NCI-H510A (cell line): Measurements from ENCODE around the gene CFAP44.
"Not testable (repeated sequence)": the region's sequence is repeated elsewhere in the genome, so short reads cannot be mapped to it uniquely, and the experiment has no call there.

Source experiments
- DNase-seq: peaks from one replicate; lab custom pipeline; 2025; lab: John Stamatoyannopoulos, UW

CFAP44 gene, protein sequence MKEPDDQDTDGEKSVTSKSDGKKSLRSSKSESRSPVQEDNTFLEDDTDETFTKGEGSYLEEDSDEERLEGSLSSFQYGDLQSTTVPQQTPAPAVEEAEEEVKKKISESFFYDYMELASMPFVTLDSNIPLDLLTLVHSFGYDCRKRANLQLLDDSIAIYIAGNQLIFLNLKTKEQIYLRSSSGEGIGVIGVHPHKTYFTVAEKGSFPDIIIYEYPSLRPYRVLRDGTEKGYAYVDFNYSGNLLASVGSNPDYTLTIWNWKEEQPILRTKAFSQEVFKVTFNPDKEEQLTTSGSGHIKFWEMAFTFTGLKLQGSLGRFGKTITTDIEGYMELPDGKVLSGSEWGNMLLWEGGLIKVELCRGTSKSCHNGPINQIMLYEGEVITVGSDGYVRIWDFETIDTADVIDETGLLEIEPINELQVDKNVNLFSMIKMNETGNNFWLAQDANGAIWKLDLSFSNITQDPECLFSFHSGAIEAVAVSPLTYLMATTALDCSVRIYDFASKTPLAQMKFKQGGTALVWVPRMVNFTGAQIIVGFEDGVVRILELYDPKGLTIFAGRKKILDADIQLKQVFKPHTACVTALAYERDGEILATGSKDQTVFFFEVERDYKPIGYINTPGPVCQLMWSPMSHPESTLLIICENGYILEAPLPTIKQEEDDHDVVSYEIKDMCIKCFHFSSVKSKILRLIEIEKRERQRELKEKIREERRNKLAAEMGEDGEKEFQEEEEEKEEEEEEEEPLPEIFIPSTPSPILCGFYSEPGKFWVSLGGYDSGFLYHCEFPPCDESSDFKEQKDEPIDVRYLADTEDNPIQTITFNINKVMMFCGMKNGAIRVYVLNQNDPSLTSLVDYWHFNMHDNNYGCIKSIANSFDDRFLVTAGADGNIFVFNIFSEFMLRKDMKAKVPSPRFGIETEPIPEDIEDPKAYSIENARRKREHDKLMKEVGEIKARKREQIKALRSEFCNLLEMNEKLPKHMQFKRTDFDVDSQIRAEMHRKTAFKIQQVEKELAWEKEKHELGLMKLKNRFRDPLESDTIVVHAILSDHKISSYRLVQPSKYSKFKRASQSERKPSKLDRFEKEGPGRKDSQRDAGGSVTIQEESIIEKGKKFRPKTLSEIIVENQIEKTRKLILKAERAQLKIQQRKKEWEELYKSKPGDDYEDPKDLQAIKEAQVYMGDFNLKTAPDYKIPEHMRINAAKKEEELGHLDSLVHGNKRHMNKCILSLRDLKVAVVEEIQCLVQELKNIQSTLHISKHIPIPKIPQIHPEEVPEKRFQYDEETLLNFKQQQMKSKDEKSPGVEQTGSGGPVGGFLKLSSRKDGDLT (N-terminal part only)

DNA sequence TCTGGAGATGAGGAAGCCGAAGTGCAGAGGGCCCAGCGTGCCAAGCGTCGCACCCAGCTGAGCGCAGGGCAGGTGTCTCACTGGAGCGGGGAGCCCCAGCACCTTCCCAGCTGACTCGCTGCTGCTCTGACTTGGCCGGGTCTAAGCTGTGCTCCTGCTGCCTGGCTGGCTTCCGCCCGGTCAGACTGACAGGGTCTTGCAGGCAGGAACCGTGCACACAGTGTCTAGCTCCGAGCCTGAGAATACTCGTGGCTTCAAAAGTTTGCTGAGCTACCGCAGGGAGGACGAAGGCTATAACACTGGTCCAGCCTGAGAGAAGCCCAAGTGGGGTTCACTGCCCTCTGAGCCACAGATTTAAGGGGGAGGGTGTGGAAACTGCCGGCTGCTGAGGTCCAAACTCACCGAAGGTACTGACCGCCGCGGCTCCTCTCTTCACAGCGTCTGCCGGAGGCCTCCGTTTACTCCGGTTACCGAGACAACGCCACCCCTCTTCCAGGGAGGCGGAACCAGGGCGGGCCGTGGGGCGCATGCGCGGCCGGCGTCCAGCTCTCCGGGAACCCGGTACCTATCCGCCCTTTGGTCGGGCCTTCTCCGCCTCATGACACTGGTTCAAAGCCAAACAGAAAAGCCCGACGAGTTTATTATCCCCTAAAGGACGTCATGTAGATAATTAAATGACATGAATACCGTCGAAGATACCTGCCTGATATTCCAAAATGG, at the start of gene CFAP44:
CFAP44 (minus strand) TSS at position 443 of the 720 bp plus-strand sequence. CDS start 7,829 bp downstream, outside the sequence.
- DNase-seq: peak; percentile 9

DNA sequence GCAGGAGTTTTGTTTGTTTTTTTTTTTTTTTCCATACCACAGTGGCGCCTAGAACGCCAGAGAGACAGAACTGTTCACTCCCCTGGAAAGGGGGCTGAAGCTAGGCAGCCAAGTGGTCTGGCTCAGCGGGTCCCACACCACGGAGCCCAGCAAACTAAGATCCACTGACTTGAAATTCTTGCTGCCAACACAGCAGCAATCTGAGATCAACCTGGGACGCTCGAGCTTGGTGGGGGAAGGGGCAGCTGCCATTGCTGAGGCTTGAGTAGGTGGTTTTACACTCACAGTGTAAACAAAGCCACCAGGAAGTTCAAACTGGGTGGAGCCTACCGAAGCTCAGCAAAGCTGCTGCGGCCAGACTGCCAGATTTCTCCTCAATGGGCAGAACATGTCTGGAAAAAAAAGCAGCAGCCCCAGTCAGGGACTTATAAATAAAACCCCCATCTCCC, 43.9 kb upstream of the CFAP44 start:
- no peak for DNase-seq

DNA sequence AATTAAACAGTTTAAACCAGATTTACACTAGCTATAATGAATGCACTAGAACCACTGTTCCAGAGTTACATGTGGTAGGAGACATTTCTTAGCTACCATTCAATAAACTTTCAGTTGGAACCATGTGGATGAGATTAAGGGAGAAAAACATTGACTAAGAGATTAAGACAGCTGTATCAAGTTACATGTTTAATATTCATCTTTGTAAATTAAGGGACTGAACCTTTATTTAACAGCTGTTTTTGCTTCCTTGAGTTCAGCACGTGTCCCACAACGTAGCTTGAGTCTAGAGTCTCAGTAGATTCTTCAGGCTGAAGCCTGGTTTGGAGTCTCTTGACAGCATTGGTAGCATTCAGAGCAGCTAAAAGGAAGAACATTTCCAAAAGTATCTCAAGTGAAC, 27.2 kb upstream of the CFAP44 start:
- DNase-seq: no peak

DNA sequence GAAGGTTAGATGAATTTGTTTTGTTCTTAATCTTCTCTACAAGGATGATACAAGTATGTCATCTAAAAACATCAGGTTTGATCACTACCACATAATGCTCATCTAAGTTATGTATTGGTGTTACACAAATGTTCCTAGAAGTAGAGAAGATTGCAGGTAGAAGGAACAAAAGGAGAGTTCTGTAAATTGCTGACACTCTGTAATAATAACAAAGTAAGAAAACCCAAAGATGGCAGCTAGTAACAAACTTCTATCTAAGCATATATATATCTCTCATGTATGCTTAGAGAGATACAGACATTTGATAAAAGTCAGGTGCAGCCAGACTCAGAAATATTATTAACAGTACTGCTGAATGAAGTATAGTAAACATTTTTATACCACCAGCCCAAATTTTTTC, 20.2 kb upstream of the CFAP44 start:
- DNase-seq: no peak

DNA sequence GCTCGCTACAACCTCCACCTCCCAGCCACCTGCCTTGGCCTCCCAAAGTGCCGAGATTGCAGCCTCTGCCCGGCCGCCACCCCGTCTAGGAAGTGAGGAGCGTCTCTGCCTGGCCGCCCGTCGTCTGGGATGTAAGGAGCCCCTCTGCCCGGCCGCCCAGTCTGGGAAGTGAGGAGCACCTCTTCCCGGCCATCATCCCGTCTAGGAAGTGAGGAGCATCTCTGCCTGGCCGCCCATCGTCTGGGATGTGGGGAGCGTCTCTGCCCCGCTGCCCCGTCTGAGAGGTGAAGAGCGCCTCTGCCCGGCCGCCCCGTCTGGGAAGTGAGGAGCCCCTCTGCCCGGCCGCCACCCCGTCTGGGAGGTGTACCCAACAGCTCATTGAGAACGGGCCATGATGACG, 17.3 kb upstream of the CFAP44 start:
- DNase-seq: not testable (repeated sequence)

DNA sequence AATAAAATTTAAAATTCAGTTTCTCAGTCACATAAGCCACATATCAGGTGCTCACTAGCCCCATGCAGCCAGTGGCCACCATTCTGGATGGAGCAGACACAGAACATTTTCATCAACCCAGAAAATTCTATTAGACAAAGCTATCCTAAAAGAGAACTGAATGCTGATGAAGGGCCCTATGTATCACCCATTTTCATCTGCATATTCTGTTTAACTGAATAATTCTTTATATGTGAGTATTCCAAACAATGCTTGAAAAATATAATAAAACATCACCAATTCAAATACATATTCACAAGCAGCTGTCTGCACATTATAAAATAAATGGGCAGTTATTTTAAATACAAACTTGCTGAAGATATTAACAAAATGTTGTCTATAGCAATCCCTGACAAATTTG, 14.2 kb upstream of the CFAP44 start:
- no peak for DNase-seq

DNA sequence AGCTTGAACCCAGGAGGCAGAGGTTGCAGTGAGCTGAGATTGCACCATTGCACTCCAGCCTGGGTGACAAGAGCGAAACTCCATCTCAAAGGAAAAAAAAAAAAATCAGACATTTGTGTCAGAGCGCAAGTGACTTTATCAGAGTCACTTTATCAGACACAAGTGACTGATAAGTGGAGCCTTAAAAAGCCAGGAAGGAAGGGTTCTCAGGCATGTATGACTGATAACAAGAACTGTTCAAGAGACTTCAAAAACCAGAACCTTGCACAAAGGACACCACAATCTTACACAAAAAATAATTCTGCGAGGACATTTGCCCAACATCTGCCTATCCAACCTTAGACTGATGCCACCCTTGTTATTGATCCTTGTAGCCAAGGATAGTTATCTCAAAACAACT, 13.3 kb upstream of the CFAP44 start:
- no peak for DNase-seq

DNA sequence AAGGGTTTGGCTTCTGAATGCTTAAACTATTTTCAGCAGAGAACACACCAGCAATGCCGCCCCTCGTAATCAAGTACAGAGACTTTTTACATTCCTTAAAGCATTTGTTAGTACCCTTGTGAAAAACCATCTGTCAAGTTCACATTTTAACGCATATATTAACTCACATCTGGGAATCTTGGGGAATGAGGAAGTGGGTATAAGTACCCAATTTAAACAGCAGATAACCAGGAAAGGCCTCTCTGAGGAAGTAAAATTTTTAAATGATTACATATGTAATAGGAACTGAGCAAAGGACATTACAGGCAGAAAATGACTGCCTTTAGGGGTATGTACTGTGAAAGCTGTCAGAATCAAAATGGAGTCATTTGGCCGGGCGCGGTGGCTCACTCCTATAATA, 12.8 kb upstream of the CFAP44 start:
- DNase-seq: no peak

DNA sequence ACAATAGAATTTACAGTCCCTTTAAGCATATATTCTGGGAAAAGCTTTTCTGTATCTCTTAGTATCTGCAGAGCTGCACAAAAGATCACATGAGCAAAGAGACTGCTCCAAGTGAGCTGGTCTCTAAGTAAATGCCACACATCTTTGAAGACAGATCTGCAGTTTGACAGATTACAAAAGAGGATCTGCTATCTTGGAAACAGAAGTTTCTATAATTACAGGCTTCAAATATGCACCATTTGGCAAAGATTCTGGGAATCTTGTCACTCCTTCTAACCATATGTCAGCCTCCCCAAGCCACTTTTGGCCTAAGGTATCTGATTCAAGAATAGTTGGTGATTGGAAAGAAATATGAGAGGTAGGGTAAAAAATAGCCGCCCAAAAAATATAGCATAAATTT, 9.6 kb upstream of the CFAP44 start:
- DNase-seq: no peak

DNA sequence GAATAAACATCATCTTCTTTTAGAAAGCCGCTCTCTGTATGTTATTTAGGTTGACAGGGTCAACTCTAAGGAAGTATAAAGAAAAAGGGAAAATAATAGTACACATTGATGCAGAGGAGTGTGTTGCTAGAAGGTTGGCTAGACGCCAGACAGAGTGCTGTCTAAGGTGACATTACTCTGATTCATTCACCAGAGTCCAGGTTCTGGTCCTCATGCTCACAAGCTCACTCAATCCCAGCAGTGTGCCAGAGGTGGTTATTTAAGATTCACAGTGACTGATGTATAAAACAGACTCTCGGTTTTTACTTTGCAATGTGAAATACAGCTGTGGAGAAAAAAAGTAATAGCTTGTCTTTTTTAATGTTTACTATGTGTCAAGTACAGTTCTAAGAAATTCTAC, 1.7 kb downstream of the CFAP44 start:
- no peak for DNase-seq

DNA sequence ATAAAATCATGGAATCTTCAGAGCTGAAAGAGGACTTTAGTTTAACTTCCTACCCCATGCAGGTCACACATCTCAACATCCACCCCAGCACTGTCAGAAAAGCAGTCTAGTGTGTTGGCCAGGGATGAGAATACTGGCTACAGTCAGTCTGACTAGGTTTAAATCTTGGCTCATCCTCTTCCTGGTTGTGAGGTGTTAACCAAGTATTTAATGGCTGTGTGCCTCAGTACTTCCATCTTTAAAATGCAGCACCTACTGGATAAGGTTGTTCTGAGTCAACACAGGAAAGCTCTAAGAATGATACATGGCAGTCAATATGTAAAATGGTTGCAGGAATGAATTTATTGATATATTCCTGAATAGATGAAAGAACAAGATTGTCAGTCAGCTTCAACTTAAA, 3.1 kb downstream of the CFAP44 start:
- DNase-seq: no peak

DNA sequence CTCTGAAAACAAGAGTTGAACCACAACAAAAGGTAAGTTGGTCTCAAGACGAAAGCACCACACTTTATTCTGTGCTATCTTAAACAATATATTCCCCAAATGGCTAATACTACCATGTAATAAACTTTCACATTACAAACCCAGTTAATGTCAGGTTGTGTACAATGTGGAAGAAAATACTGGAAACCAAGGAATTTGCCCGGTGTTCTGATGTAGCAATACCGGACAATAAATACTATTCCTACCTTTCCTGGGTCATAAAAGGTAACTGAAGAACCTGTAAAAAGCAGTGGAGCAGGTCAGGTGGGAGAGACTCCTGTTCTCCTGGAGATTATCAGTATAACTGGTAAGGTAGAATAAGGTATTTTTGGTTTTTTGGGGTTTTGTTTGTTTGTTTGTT, 3.9 kb downstream of the CFAP44 start:
- DNase-seq: no peak

DNA sequence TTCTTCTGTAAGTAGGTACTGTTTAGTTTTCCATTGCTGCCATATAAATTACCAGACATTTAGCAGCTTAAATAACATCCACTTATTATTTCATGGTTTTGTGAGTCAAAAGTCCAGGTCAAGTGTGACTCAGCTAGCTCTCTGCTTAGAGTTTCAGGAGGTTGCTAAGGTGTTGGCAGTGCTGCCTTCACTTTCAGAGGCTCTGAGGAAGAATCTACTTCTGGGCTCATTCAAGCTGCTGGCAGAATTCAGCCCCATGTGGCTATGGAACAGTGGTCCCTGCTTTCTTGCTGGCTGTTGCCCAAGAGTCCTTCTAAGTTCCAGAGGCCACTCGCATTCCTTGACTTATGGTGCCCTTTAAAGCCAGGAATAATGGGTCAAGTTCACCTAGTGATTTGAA, 4.5 kb downstream of the CFAP44 start:
- DNase-seq: no peak

DNA sequence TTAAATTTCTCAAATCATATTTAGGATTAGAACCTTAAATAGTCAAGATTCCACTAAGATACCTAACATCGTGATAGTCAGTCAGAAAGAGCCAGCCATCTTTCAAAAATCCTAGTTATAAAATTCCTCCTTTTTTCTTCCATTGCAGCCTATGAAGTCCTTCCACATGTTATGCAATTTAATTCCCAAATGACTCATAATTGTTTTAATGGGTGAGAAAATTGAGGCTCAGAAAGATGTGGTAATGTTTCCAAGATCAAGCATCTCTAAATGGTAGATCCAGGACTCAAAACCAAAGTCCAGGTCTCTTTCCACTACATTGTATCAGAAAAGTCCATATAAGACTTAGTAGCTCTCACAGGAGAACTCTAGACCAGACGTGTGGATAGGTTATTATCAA, 9.5 kb downstream of the CFAP44 start:
- no peak for DNase-seq

DNA sequence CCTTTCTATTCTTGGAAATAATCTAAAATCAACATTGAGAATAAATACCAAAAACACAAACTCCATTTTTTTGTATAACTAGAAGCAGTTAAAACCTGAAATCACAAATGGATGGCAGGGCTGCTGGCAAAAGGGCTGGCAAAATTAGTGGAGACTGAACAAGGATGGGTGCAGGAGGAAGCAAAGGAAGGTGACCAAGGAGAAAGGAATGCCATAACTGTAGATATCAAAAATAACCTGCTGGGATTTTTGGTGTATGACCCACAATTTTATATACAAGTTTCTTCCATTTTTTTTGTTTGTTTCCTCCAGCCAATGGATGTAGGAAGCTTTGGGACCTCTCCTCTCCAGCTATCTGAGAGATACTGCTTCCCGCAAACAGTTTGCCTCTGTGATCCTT, 12.7 kb downstream of the CFAP44 start:
- no peak for DNase-seq

DNA sequence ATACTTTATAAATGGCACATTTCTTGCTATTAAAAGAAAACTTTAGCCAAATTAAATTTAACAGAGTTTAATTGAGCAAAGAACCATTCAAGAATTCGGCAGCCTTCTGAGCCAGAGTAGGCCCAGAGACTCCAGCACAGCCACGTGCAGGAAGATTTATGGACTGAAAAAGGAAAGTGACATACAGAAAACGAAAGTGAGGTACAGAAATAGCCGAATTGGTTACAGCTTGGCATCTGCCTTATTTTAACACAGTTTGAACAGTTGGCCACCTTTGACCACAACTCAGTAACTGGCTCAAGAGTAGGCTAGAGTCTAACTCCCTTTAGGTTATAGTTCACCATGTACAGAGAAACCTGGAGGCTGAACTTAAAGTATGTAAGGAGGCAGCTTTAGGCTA, 17.6 kb downstream of the CFAP44 start:
- DNase-seq: no peak

DNA sequence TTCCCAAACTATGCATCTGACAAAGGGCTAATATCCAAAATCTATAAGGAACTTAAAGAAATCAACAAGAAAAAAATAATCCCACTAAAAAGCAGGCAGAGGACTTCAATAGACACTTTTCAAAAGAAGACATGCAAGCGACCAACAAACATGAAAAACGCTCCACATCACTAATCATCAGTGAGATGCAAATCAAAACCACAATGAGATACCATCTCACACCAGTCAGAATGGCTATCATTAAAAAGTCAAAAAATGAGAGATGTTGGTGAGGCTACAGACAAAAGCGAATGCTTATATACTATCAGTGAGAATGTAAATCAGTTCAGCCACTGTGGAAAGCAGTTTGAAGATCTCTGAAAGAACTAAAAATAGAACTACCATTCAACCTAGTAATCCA, 20.2 kb downstream of the CFAP44 start:
- no peak for DNase-seq

DNA sequence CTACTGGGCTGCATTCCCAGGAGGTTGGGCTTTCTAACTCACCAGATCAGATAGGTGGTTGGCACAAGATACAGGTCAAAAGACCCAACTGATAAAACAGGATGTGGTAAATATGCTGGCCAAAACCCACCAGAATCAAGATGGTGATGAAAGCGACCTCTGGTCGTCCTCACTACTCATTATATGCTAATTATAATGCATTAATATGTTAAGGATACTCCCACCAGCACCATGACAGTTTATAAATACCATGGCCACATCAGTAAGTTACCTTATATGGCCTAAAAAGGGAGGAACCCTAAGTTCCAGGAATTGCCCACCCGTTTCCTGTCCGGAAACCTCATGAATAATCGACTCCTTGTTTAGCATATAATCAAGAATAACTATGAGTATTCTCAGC, 31.6 kb downstream of the CFAP44 start:
- DNase-seq: no peak

DNA sequence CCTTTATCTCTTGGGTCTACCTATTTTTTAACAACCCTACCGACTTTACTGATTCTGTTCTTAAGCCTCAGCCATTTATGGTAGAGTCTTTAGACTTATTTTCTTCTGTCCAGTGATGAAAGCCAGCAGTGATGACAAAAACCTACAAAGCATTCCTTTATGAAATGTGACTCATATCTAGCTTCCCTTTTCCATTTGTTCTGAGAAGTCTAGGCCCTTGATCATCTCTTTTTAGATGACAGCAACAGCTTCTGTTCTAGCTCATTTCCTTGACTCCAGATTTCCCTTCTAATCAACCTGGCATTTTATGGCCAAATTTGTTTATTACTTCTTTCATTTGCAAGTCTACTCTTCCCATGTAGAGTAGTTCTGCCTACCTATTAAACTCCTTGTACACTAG, 36.1 kb downstream of the CFAP44 start:
- DNase-seq: no peak

DNA sequence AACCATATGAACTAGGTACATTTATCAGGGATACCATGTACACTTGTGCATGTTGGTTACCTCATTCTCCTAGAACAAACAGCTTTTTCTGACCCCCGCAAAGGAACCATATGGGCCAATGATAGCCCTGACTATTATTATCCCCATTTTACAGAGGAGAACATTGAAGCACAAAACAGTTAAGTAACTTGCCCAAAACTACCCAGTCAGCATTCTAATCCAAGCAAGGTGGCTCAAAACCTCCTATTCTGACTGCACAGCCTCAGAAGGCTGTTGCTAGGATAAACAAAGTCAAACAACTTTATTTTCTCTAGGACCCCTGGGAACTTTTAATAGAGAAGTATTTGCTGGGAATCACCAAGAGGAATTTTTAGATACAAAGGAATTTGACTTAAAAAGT, 36.7 kb downstream of the CFAP44 start:
- DNase-seq: no peak
